Activated T-cell treated with anti-CD3 and anti-CD28 coated beads, Interleukin-2, amount 50 U/mL, for 48 hours (primary cell): ENCODE data around the gene ABCG4.

Source experiments
- DNase-seq, 2 experiments: peaks; one replicate each; pipeline ENCODE4 v3.0.0-alpha.2; 2020

Gene ABCG4

GRCh38 chr11:119209186-119209585 is 60.3 kb downstream of the ABCG4 start:
- DNase-seq, result no peak

GRCh38 chr11:119210050-119210449 is 61.2 kb downstream of the ABCG4 start:
- no peak for DNase-seq
